Caco-2 (cell line): Measurements from ENCODE around the gene TMEM170A. TPM values are rescaled to one million over a fixed set of nuclear protein-coding genes. Genes with fewer than 3 reads are reported as not detected.

ENCODE experiments used
- BruUV-seq: library from RNA; stranded (reverse); fragments of 400-500 nt; replicated peaks from 2 replicates; lab custom pipeline; 2021; lab: Mats Ljungman, UMichigan
- CTCF ChIA-PET: fragments of 300-600 bp; sonication (Branson Sonifier 250); formaldehyde crosslinking; loops from one replicate; lab custom pipeline; 2022; ENCODE audit warnings: antibody characterized with exemption; lab: Charles Lee
- POLR2A ChIA-PET: fragments of 300-600 bp; sonication (Branson Sonifier 250); formaldehyde crosslinking; loops from one replicate; lab custom pipeline; 2022; ENCODE audit warnings: antibody characterized with exemption; lab: Charles Lee
- DNase-seq, 2 experiments: peaks; one replicate each; pipeline versions ENCODE4 v3.0.0 to v3.0.0-alpha.2; 2020 to 2022
- H3K27me3 ChIP-seq: replicated peaks from 2 replicates; pipeline ENCODE4 v1.6.0; 2011; ENCODE audit warnings: low read length; ENCODE audit not compliant: control insufficient read depth, insufficient read depth
- H3K36me3 ChIP-seq: 2 replicates; pipeline ENCODE4 v1.5.1; 2011; ENCODE audit warnings: low read length; ENCODE audit not compliant: control insufficient read depth, insufficient read depth
- H3K4me1 ChIP-seq: fragments of 250-450 bp; sonication (Bioruptor Pico); 2 replicates; pipeline ENCODE4 v1.5.1; 2020; ENCODE audit warnings: mild to moderate bottlenecking
- H3K4me3 ChIP-seq: 2 replicates; pipeline ENCODE4 v1.5.1; 2011; ENCODE audit warnings: low read depth, mild to moderate bottlenecking, control low read depth, low read length
- H3K9me3 ChIP-seq: fragments of 250-450 bp; sonication (Bioruptor Pico); 2 replicates; pipeline ENCODE4 v1.5.1; 2020; ENCODE audit warnings: mild to moderate bottlenecking, moderate library complexity
- H3K27ac Mint-ChIP-seq: one replicate; pipeline ENCODE4 v1.8.0; 2022; ENCODE audit warnings: mixed read lengths; ENCODE audit not compliant: unreplicated experiment
- H3K27me3 Mint-ChIP-seq: one replicate; pipeline ENCODE4 v1.8.0; 2022; ENCODE audit warnings: mixed read lengths; ENCODE audit not compliant: insufficient read depth, unreplicated experiment
- H3K36me3 Mint-ChIP-seq: one replicate; pipeline ENCODE4 v1.8.0; 2022; ENCODE audit warnings: mild to moderate bottlenecking, mixed read lengths; ENCODE audit not compliant: insufficient read depth, unreplicated experiment
- H3K4me1 Mint-ChIP-seq: one replicate; pipeline ENCODE4 v1.8.0; 2022; ENCODE audit warnings: low read depth, mixed read lengths; ENCODE audit not compliant: unreplicated experiment
- H3K4me3 Mint-ChIP-seq: one replicate; pipeline ENCODE4 v1.8.0; 2022; ENCODE audit warnings: mild to moderate bottlenecking, moderate library complexity, mixed read lengths; ENCODE audit not compliant: unreplicated experiment
- H3K9me3 Mint-ChIP-seq: one replicate; pipeline ENCODE4 v1.8.0; 2022; ENCODE audit warnings: mixed read lengths; ENCODE audit not compliant: unreplicated experiment
- intact Hi-C: fragments of 100-400 bp; cut with micrococcal nuclease; formaldehyde crosslinking; loops from one replicate; pipeline ENCODE4 v1.10.0; 2022; ENCODE audit not compliant: unreplicated experiment
- total RNA-seq: library from RNA; stranded (reverse); gene quantifications from 2 replicates; pipeline ENCODE4 v1.2.3, GENCODE V29; 2022
- TF ChIP-seq, protein P1 (sequence below), 2 experiments: fragments of 200-600 bp in 1 of 2; IDR thresholded peaks; 1 replicate in 1 of 2; 2 replicates in 1 of 2; pipeline versions ENCODE4 v1.5.1 to v1.8.0; 2011 to 2022; ENCODE audit warnings: antibody characterized with exemption in 1 of 2, control low read depth in 1 of 2, inconsistent platforms in 1 of 2, low read depth in 1 of 2, low read length in 1 of 2, mild to moderate bottlenecking in 1 of 2, moderate library complexity in 1 of 2; ENCODE audit not compliant: insufficient read depth in 1 of 2, severe bottlenecking in 1 of 2, unreplicated experiment in 1 of 2

The TMEM170A gene
- total RNA-seq, 1 experiment from 2014 or later = 63.6 TPM

DNA sequence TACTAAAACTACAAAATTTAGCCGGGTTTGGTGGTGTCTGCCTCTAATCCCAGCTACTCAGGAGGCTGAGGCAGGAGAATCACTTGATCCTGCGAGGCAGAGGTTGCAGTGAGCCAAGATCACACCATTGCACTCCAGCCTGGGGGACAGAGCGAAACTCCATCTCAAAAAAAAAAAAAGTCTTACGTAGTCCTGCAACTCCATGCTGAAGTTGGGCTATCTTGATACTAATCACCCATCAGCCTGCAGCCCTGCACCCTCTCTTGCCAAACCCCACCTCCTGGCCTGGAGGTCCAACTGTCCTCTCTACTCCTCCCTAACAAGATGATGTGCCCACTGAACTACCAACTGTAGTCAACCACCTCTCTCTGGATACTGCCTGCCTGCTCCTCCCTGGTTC, 4.8 kb downstream of the TMEM170A start:
- intact Hi-C loops = no loop called here

DNA sequence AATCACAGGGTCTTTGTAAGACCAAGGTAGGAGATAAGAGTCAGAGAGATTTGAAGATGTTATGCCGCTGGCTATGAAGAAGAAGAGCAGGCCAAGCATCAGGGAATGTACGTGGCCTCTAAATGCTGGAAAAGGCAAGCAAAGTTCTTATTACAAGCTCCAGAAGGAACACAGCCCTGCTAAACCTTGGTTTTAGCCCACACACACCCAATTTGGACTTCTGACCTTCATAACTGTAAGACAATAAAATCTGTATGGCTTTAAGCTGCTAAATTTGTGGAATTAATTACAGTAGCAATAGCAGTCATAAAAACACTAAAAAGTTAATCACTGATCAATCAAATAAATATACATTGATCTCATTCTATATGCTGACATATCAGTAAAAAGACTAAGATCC, 6.0 kb downstream of the TMEM170A start:
- no peaks in the 10 kb centered on the region for H3K27me3 Mint-ChIP-seq
- no peak for DNase-seq
- no peak overlapping the region for H3K4me3 Mint-ChIP-seq
- H3K9me3 ChIP-seq = no peaks in the 10 kb centered on the region
- ChIA-PET CTCF (interaction anchor here (0.6 kb wide), 1 partner anchor 10 kb away, joined by 8 read pairs; no protein-coding TSS in a partner anchor), POLR2A (no interaction called here)
- intact Hi-C loops = no loop called here
- H3K36me3 Mint-ChIP-seq = peaks cover 11% of the 10 kb centered on the region
- TF ChIP-seq, protein P1, sequence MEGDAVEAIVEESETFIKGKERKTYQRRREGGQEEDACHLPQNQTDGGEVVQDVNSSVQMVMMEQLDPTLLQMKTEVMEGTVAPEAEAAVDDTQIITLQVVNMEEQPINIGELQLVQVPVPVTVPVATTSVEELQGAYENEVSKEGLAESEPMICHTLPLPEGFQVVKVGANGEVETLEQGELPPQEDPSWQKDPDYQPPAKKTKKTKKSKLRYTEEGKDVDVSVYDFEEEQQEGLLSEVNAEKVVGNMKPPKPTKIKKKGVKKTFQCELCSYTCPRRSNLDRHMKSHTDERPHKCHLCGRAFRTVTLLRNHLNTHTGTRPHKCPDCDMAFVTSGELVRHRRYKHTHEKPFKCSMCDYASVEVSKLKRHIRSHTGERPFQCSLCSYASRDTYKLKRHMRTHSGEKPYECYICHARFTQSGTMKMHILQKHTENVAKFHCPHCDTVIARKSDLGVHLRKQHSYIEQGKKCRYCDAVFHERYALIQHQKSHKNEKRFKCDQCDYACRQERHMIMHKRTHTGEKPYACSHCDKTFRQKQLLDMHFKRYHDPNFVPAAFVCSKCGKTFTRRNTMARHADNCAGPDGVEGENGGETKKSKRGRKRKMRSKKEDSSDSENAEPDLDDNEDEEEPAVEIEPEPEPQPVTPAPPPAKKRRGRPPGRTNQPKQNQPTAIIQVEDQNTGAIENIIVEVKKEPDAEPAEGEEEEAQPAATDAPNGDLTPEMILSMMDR (IDR thresholded peaks at IDR 0.05; ENCODE audit: insufficient read depth in 1 of 2, low read depth in 1 of 2, low read length in 1 of 2, severe bottlenecking in 1 of 2, unreplicated experiment in 1 of 2) = no peak
- no peak overlapping the region for H3K4me3 ChIP-seq
- H3K4me1 ChIP-seq = peaks cover 5% of the 10 kb centered on the region
- H3K27ac Mint-ChIP-seq = no peak overlapping the region
- no peaks in the 10 kb centered on the region for H3K9me3 Mint-ChIP-seq
- peaks cover 12% of the 10 kb centered on the region for H3K4me1 Mint-ChIP-seq
- BruUV-seq = no TSS peak
- peaks cover 2% of the 10 kb centered on the region for H3K36me3 ChIP-seq
- no peaks in the 10 kb centered on the region for H3K27me3 ChIP-seq

More for the DNA sequence above, 4.8 kb downstream of the TMEM170A start:
- Histone ChIP-seq H3K4me1 (peaks cover 5% of the 10 kb centered on the region), H3K9me3 (no peaks in the 10 kb centered on the region), H3K27me3 (no peaks in the 10 kb centered on the region), H3K36me3 (peaks cover 2% of the 10 kb centered on the region), H3K4me3 (no peak overlapping the region)
- Mint-ChIP-seq H3K27ac (no peak overlapping the region), H3K36me3 (peaks cover 20% of the 10 kb centered on the region), H3K4me3 (no peak overlapping the region), H3K27me3 (no peaks in the 10 kb centered on the region), H3K4me1 (peaks cover 12% of the 10 kb centered on the region), H3K9me3 (no peaks in the 10 kb centered on the region)
- CTCF ChIA-PET = no interaction called here
- DNase-seq = no peak
- TF ChIP-seq, protein P1 (IDR thresholded peaks at IDR 0.05; ENCODE audit: insufficient read depth in 1 of 2, low read depth in 1 of 2, low read length in 1 of 2, severe bottlenecking in 1 of 2, unreplicated experiment in 1 of 2) = no peak
- POLR2A ChIA-PET = no interaction called here
- BruUV-seq = no TSS peak

DNA sequence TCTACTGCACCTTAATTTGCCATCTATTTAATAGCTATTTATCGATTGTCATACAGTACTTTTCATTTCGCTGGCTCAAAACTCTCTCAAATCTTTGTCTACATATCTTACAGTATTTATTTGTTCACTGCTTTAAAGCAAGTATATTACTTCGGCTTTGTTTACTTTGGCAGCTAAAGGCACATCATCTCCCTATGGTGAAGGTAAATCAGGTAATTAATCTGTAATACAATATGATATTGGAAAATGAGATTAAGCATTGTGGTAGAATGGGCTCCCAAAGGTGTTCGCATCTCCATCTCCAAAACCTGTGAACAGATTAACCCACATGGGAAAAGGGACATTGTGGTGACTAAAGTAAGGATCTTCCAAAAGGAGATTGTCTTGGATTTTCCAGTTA, 6.5 kb downstream of the TMEM170A start:
- POLR2A ChIA-PET = no interaction called here
- peaks cover 12% of the 10 kb centered on the region for H3K4me1 Mint-ChIP-seq
- no TSS peak for BruUV-seq
- TF ChIP-seq, protein P1 (IDR thresholded peaks at IDR 0.05; ENCODE audit: insufficient read depth in 1 of 2, low read depth in 1 of 2, low read length in 1 of 2, severe bottlenecking in 1 of 2, unreplicated experiment in 1 of 2) = no peak
- H3K27me3 ChIP-seq = no peaks in the 10 kb centered on the region
- intact Hi-C loops = no loop called here
- H3K9me3 ChIP-seq = no peaks in the 10 kb centered on the region
- no peaks in the 10 kb centered on the region for H3K27me3 Mint-ChIP-seq
- peaks cover 4% of the 10 kb centered on the region for H3K4me1 ChIP-seq
- H3K36me3 ChIP-seq = peaks cover 2% of the 10 kb centered on the region
- H3K4me3 Mint-ChIP-seq = no peak overlapping the region
- H3K9me3 Mint-ChIP-seq = no peaks in the 10 kb centered on the region
- no peak overlapping the region for H3K27ac Mint-ChIP-seq
- no peak for DNase-seq
- no peak overlapping the region for H3K4me3 ChIP-seq
- peaks cover 14% of the 10 kb centered on the region for H3K36me3 Mint-ChIP-seq
- CTCF ChIA-PET = interaction anchor here (0.6 to 0.9 kb wide), 2 partner anchors 11 to 14 kb away, joined by 3 to 8 read pairs; no protein-coding TSS in a partner anchor
